ENCODE measurements around the gene ANKRD63. TPM values are rescaled to one million over a fixed set of nuclear protein-coding genes. Genes with fewer than 3 reads are reported as not detected.

Gene ANKRD63
- total and polyA plus RNA-seq, 9 of the 15 experiments (the other 6 are each of a cell fraction or from before 2014, with no cell fraction given): 1.3 to 2.0 (median 1.8) TPM; not detected in 6

- H3K9me3 ChIP-seq (replicated peaks; ENCODE audit: control insufficient read depth, insufficient read depth, low read depth, low read length): no peaks in the 10 kb centered on the region
- DNase-seq (ENCODE audit: extremely low read depth in 1 of 4, low spot score in 3 of 4): peak in 1 of 4 experiments; percentile 8
- H3K9me1 ChIP-seq (ENCODE audit: control insufficient read depth, insufficient read depth, low read length): no peaks in the 10 kb centered on the region
- no peak overlapping the region for H3K4me3 ChIP-seq
- H4K20me1 ChIP-seq (replicated peaks; ENCODE audit: control insufficient read depth, insufficient read depth, low read length): no peaks in the 10 kb centered on the region
- ATAC-seq: no peak
- WGBS (ENCODE audit: insufficient coverage, low coverage, missing lambda C conversion rate): 46% methylated on average over 13 of the region's 14 CpGs
- CTCF ChIA-PET (ENCODE audit: low intra/inter-chr PET ratio): no interaction called here
- H3K27me3 ChIP-seq (ENCODE audit: control insufficient read depth in 2 of 2, insufficient read depth in 2 of 2, low read length in 2 of 2): peaks cover 0 to 7% of the 10 kb centered on the region in 2 experiments; a peak in 1 of 5 replicates
- H3K4me2 ChIP-seq (ENCODE audit: insufficient read depth, low read length): no peak overlapping the region
- no TSS peak for BruUV-seq (replicated peaks)
- no peaks in the 10 kb centered on the region for H3K36me3 ChIP-seq (ENCODE audit: control insufficient read depth, insufficient read depth, low read length)
- no peak overlapping the region for H2AFZ ChIP-seq (ENCODE audit: low read depth, low read length)
- no peak for FAIRE-seq
- POLR2A ChIA-PET: interaction anchor here (0.6 to 1.8 kb wide), 4 partner anchors 13 to 775 kb away, joined by 3 to 6 read pairs (median 4); no protein-coding TSS in a partner anchor
- H3K27ac ChIP-seq (ENCODE audit: extremely low read depth, low read depth, low read length): no peak overlapping the region
- TF ChIP-seq ATF7 (IDR thresholded peaks at IDR 0.05) (no peak), CEBPG (CRISPR knock-in tag; IDR thresholded peaks at IDR 0.05) (no peak), CEBPG (tag; conservative IDR thresholded peaks at IDR 0.05 in 1 of 2, IDR thresholded peaks at IDR 0.05 in 1 of 2) (no peak), ZBTB12 (CRISPR knock-in tag; IDR thresholded peaks at IDR 0.05) (no peak)
- no peaks in the 10 kb centered on the region for H3K79me2 ChIP-seq (ENCODE audit: control insufficient read depth, insufficient read depth, low read length)
- peaks cover 24 to 40% of the 10 kb centered on the region in 2 experiments; a peak in 4 of 5 replicates for H3K4me1 ChIP-seq (replicated peaks in 1 of 2; ENCODE audit: control insufficient read depth in 2 of 2, insufficient read depth in 2 of 2, low read length in 2 of 2)
- in situ Hi-C loops (cut with MboI) (no loop called here), intact Hi-C loops (cut with micrococcal nuclease) (no loop called here)
- H3K9ac ChIP-seq (ENCODE audit: insufficient read depth in 1 of 2, low read depth in 2 of 2, low read length in 2 of 2): no peak overlapping the region
Measured at GRCh38 chr15:40241269-40242212, 41.3 kb downstream of the ANKRD63 start.

All from K562 (cell line).